ENCODE results near the gene NLRP9.
A peak's percentile ranks its signal among the peaks of the same experiment; 100 is the strongest.

Gene NLRP9

DNA sequence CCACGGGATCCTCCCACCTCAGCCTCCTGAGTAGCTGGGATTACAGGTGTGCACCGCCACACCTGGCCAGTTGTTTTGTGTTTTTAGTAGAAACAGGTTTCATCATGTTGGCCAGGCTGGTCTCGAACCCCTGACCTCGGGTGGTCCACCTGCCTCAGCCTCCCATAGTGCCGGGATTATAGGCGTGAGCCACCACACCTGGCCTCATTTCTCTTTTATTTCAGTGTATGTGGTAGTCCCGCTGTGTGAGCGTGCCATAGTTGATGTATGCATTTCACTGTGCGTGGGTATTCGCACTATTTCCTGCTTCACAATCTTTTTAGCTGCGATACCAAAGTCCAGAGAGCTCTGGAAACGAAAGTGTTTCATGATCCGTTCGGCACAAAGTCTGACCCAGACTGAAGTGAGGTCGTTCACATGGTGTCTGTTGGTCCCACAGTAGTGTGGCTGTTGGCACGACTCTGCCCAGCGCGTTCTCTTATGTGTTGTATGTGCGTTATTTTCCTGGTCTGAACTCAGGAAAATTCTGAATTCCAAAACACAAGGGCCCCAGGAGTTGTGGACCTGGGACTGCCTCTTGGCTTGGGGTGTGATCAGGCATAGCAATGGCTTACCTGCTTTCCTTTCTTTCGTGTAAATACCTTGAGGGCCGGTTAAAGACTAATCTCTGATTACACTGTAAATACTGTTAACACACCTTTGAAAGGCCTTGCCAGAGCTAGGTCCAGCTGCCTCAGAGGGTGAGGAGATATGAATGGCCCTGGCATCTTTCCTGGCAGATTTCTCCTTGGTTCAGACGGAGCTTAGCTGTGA is 54.5 kb downstream of the NLRP9 start:
- no peak overlapping the region for H3K4ac ChIP-seq (ENCODE audit: low read length)
- H2AFZ ChIP-seq (ENCODE audit: low read length): no peak overlapping the region
- no peaks in the 10 kb centered on the region for H3K27me3 ChIP-seq (ENCODE audit: control insufficient read depth in 3 of 3, insufficient read depth in 3 of 3, low read depth in 1 of 3, low read length in 3 of 3)
- H3K23ac ChIP-seq (ENCODE audit: low read depth, low read length, poor library complexity): no peak overlapping the region
- H3K79me1 ChIP-seq (ENCODE audit: low read depth, low read length): peaks cover 38% of the 10 kb centered on the region
- H2BK12ac ChIP-seq (ENCODE audit: low read length): no peak overlapping the region
- no peak overlapping the region for H2AK5ac ChIP-seq (ENCODE audit: low read depth, low read length)
- H2BK5ac ChIP-seq (ENCODE audit: low read length): no peak overlapping the region
- H3K4me3 ChIP-seq (ENCODE audit: low read length in 2 of 2): no peak overlapping the region
- H4K91ac ChIP-seq (ENCODE audit: low read depth, low read length, poor library complexity): no peak overlapping the region
- no CpG with 5 or more reads among the region's 22 CpGs for WGBS, 2 donors (ENCODE audit: extremely low coverage in 2 of 2, insufficient read length in 2 of 2, insufficient replicate concordance in 1 of 2)
- H3K4me1 ChIP-seq (ENCODE audit: control insufficient read depth in 2 of 2, insufficient read depth in 1 of 2, low read depth in 1 of 2, low read length in 2 of 2): no peaks in the 10 kb centered on the region
- peaks cover 0 to 2% of the 10 kb centered on the region in 2 donors for H3K9me3 ChIP-seq (replicated peaks in 1 of 2; ENCODE audit: control insufficient read depth in 2 of 2, insufficient read depth in 1 of 2, low read depth in 1 of 2, low read length in 2 of 2)
- no peak overlapping the region for H2BK120ac ChIP-seq (ENCODE audit: low read depth, low read length)
- no peak overlapping the region for H3K14ac ChIP-seq (ENCODE audit: low read length)
- no peak overlapping the region for H4K8ac ChIP-seq (ENCODE audit: low read depth, low read length)
- no peak for DNase-seq (ENCODE audit: low spot score)
- no peak overlapping the region for H3K18ac ChIP-seq (ENCODE audit: low read length)
- H2BK15ac ChIP-seq (ENCODE audit: low read length): no peak overlapping the region
- peaks cover 39 to 92% of the 10 kb centered on the region in 2 donors for H3K36me3 ChIP-seq (replicated peaks in 1 of 2; ENCODE audit: control insufficient read depth in 2 of 2, insufficient read depth in 2 of 2, low read length in 2 of 2)
- no peak overlapping the region for H3K9ac ChIP-seq (ENCODE audit: low read depth, low read length, poor library complexity)
- no peak overlapping the region for H3K4me2 ChIP-seq (ENCODE audit: insufficient read depth, low read length, poor library complexity, severe bottlenecking)
- no peak overlapping the region for H3K27ac ChIP-seq (replicated peaks; ENCODE audit: low read length)

DNA sequence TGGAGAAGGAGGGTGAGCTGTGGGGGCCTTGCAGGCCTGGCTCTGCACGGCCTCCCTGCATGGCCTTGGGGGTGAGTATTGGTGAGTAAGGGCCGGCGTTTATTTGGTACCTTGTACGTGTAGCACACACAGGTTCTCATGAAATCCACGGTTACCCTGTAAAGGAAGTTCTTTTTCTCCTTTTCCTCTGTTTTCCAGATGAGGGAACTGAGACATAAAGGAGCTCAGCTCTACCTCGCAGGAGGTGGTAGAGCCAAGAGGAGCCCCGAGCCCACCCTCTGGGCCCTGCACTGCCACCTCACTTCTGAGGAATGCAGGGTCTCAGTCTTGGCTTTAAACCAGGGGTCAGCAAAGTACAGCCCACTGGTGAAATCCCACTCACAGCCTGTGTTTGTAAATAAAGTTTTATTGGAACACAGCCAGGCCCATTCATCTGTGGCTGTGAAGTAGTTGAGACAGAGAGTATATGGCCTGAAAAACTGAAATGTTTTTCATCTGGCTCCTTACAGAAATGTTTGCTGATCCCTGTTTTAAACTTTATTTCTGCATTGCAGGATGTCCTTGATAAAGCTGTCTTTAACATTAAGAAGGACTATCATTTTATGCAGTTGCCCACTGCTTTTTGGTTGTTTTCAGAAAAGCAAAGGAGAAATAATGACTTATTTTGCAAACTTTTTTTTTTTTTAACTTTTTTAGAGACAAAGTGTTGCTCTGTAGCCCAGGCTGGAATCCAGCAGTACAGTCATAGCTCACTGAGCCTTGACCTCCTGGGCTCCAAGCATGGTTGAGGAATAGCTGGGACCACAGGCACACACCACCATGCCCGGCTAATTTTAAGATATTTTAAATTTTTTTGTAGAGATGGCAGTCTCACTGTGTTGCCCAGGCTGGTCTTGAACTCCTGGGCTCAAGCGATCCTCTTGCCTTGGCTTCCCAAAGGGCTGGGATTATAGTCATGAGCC is 56.8 kb downstream of the NLRP9 start:
- Histone ChIP-seq H2BK12ac (ENCODE audit: low read length) (no peak overlapping the region), H3K4me3 (ENCODE audit: low read length in 2 of 2) (no peak overlapping the region), H3K27ac (replicated peaks; ENCODE audit: low read length) (no peak overlapping the region), H3K9me3 (replicated peaks in 1 of 2; ENCODE audit: control insufficient read depth in 2 of 2, insufficient read depth in 1 of 2, low read depth in 1 of 2, low read length in 2 of 2) (peaks cover 0 to 2% of the 10 kb centered on the region in 2 donors), H2AFZ (ENCODE audit: low read length) (no peak overlapping the region), H2BK15ac (ENCODE audit: low read length) (no peak overlapping the region), H3K27me3 (ENCODE audit: control insufficient read depth in 3 of 3, insufficient read depth in 3 of 3, low read depth in 1 of 3, low read length in 3 of 3) (no peaks in the 10 kb centered on the region), H3K23ac (ENCODE audit: low read depth, low read length, poor library complexity) (no peak overlapping the region), H3K9ac (ENCODE audit: low read depth, low read length, poor library complexity) (no peak overlapping the region), H2AK5ac (ENCODE audit: low read depth, low read length) (no peak overlapping the region), H4K8ac (ENCODE audit: low read depth, low read length) (no peak overlapping the region), H3K14ac (ENCODE audit: low read length) (no peak overlapping the region), H2BK120ac (ENCODE audit: low read depth, low read length) (no peak overlapping the region), H3K36me3 (replicated peaks in 1 of 2; ENCODE audit: control insufficient read depth in 2 of 2, insufficient read depth in 2 of 2, low read length in 2 of 2) (peaks cover 45 to 90% of the 10 kb centered on the region in 2 donors), H4K91ac (ENCODE audit: low read depth, low read length, poor library complexity) (no peak overlapping the region), H3K4me1 (ENCODE audit: control insufficient read depth in 2 of 2, insufficient read depth in 1 of 2, low read depth in 1 of 2, low read length in 2 of 2) (peaks cover 0 to 4% of the 10 kb centered on the region in 2 donors), H3K18ac (ENCODE audit: low read length) (no peak overlapping the region), H3K79me1 (ENCODE audit: low read depth, low read length) (peaks cover 32% of the 10 kb centered on the region), H2BK5ac (ENCODE audit: low read length) (no peak overlapping the region), H3K4me2 (ENCODE audit: insufficient read depth, low read length, poor library complexity, severe bottlenecking) (no peak overlapping the region), H3K4ac (ENCODE audit: low read length) (no peak overlapping the region)
- DNase-seq (ENCODE audit: low spot score): no peak
- WGBS, 2 donors (ENCODE audit: extremely low coverage in 2 of 2, insufficient read length in 2 of 2, insufficient replicate concordance in 1 of 2): no CpG with 5 or more reads among the region's 9 CpGs

DNA sequence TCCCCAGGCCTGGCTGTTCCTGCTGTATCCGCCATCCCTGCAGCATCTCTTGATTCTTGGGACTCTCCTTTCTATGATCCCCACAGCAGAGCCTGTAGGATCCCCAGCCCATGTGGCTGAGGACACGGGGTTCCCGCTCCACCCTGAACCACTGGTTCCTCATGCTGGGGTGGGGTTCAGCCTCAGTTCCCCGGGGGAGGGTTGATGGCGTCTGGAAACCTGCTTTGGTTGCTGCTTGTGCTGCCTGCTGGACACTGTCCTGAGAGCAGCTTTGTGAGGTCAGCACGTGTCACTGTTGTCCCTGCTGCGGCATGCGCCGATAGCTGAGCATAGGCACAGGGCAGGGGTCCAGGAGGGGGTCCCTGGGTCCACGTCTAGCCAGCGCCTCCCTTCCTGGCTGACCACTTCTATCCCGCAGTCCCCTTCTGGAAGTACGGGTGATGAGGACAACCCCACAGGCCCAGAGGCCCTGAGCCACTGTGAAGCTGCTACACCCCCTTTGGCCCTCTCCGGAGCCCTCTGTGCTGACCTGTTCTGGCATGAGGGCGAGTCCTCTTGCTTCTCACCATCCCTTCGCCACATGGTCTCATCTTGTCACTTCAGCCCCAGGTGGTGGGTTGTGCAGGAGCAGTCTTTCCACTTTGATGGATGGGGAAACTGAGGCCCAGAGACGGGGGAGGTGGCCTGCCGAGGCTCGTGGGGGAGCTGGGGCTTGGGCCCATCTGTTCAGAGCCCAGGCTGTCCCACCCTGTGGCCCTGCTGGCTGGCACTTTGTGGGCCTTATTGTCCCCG is 57.7 kb downstream of the NLRP9 start:
- H2BK12ac ChIP-seq (ENCODE audit: low read length): no peak overlapping the region
- H2BK5ac ChIP-seq (ENCODE audit: low read length): no peak overlapping the region
- H2AFZ ChIP-seq (ENCODE audit: low read length): no peak overlapping the region
- no peak overlapping the region for H2BK120ac ChIP-seq (ENCODE audit: low read depth, low read length)
- H2AK5ac ChIP-seq (ENCODE audit: low read depth, low read length): no peak overlapping the region
- DNase-seq (ENCODE audit: low spot score): no peak
- H3K4me1 ChIP-seq (ENCODE audit: control insufficient read depth in 2 of 2, insufficient read depth in 1 of 2, low read depth in 1 of 2, low read length in 2 of 2): peaks cover 3 to 9% of the 10 kb centered on the region in 2 donors
- no peak overlapping the region for H3K27ac ChIP-seq (replicated peaks; ENCODE audit: low read length)
- H3K4me2 ChIP-seq (ENCODE audit: insufficient read depth, low read length, poor library complexity, severe bottlenecking): peak overlapping the region; percentile 3
- H3K4ac ChIP-seq (ENCODE audit: low read length): no peak overlapping the region
- H3K23ac ChIP-seq (ENCODE audit: low read depth, low read length, poor library complexity): no peak overlapping the region
- H2BK15ac ChIP-seq (ENCODE audit: low read length): no peak overlapping the region
- H3K9ac ChIP-seq (ENCODE audit: low read depth, low read length, poor library complexity): no peak overlapping the region
- H4K8ac ChIP-seq (ENCODE audit: low read depth, low read length): no peak overlapping the region
- H3K9me3 ChIP-seq (replicated peaks in 1 of 2; ENCODE audit: control insufficient read depth in 2 of 2, insufficient read depth in 1 of 2, low read depth in 1 of 2, low read length in 2 of 2): peaks cover 0 to 2% of the 10 kb centered on the region in 2 donors
- H3K79me1 ChIP-seq (ENCODE audit: low read depth, low read length): peaks cover 26% of the 10 kb centered on the region
- H3K18ac ChIP-seq (ENCODE audit: low read length): no peak overlapping the region
- no peaks in the 10 kb centered on the region for H3K27me3 ChIP-seq (ENCODE audit: control insufficient read depth in 3 of 3, insufficient read depth in 3 of 3, low read depth in 1 of 3, low read length in 3 of 3)
- no peak overlapping the region for H3K14ac ChIP-seq (ENCODE audit: low read length)
- WGBS, 2 donors (ENCODE audit: extremely low coverage in 2 of 2, insufficient read length in 2 of 2, insufficient replicate concordance in 1 of 2): no CpG with 5 or more reads among the region's 20 CpGs
- peaks cover 40 to 81% of the 10 kb centered on the region in 2 donors for H3K36me3 ChIP-seq (replicated peaks in 1 of 2; ENCODE audit: control insufficient read depth in 2 of 2, insufficient read depth in 2 of 2, low read length in 2 of 2)
- no peak overlapping the region for H4K91ac ChIP-seq (ENCODE audit: low read depth, low read length, poor library complexity)
- peak overlapping the region in 1 of 2 donors; percentile 21 for H3K4me3 ChIP-seq (ENCODE audit: low read length in 2 of 2)
